Activated CD4-positive, CD25-positive, alpha-beta regulatory T cell treated with anti-CD3 and anti-CD28 coated beads, Interleukin-2, amount 50 U/mL, for 72 hours (primary cell): ENCODE measurements around the gene ADCY4.

Experiments
- DNase-seq: peaks from one replicate; pipeline ENCODE4 v3.0.0; 2021

ADCY4 gene

DNA sequence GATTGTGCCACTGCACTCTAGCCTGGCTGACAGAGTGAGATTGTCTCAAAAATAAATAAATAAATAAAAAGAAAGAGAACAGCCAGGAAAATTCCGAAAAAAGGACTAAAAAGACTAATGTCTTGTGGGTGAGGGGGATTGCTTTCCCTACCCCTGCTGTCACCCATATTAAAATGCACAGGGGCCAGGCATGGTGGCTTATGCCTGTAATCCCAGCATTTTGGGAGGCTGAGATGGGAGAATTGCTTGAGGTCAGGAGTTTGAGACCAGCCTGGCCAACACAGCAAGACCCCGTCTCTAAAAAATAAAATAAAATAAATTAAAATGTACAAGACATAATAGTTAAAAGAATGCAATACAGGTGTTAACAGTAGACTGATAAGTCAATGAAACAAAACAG, 41.3 kb downstream of the ADCY4 start:
- no peak for DNase-seq

DNA sequence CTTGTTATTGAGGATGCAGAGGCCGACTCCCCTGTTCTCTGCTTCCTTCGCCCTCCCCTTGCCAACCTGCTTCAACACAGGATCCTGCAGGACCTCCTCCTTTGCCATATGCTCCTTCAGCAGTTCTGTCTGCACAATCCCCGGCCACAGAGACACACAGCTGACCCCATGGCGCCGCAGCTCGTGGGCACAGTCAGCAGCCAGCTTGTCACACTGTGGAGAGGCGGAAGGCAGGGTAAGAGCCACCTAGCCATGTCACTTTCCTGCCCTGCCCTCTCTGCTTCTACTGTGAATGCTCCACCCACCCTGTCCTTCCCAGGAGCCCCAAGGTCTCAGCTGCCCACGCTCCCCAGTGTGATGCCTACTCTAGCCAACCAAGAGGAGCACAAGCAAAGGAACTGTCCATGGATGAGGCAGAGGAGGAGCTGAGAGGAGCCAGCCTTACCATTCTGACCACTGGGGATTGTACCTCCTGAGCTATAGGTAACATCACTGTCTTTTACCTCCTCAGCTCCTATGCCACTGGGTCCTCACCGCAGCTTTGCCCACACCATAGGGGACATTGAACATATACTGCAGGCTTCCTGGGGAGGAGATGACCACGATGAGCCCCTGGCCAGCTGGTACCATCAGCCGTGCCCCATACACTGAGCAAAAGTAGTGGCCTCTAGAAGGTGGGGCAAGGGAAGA, 42.6 kb downstream of the ADCY4 start:
- DNase-seq: no peak

DNA sequence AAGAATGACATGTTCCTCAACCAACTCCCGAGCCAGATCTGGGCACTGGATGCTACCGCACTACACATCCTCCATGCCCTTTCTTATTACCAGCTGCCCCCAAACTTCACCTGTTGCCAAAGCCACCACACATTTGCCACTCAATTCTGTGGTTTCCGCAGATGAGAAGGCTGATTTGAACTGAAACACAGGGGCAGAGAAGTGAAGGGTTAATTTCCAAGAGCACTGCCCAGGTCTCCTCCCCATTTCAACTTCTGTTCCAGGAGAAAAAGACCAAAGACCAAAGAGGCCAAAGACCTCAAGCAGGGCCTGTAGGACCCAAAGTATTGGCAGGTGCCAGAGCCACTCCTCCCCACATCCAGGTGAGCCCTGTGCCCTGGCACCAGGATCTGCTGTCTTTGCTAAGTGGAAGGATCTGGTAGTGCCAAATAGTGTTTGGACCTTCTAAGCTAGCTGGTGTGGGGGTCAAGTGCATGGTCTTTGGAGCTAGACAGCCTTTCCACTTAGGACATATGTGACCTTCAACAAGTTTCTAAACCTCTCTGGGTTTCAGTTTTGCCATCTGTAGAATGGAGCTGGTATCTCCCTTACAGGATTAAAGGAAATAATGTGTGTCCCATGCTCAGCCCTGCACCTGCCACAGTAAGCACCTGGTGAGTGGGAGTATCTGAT, 43.3 kb downstream of the ADCY4 start:
- DNase-seq: no peak

DNA sequence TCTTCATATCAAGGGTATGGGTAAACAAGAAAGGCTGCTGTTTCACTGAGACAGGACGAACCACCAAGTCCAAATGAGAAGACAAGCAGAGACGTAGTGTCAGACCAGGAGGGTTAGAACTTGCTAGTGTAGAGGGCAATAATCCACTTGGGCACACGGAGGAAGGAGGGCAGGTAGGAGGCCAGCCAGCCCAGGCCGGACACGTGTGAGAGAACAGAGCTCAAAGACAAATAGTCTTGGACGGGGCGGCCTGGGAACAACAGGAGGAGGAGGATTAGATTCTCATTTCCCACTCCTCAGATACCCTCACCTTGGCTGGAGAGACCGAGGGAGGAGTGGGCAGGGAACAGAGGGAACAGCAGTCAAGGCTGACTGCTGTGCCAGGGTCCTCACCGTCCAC, 44.1 kb downstream of the ADCY4 start:
- DNase-seq: no peak

DNA sequence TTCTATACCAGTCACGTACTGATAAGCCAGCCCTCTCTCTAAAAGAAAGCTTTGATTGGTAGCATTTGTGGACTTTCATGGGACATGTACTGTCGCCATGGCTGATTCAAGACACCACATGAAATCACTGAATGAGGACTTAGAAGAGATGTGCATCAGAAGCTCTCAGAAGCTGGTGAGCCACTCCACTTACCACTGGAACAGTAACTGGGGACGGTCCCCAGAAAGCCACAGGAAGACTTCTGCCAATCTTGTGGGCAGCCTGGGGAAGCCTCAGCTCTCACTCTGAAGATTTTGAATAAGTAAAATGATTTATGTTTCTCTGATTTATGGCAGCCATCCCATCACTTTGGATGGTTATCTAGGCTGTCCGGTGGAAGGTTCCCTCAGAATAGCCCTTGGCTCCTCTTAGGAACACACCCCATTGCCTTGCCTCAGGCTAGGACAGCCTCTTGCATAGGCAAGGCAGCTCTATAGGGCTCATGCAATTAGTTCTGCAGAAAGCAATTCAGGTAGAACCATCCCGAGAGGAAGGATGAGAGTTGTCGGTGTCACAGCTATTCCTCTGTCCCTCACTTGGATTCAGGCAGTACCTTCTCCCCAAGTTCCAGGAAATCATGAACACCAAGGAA, 45.1 kb downstream of the ADCY4 start:
- peak; percentile 62 for DNase-seq

DNA sequence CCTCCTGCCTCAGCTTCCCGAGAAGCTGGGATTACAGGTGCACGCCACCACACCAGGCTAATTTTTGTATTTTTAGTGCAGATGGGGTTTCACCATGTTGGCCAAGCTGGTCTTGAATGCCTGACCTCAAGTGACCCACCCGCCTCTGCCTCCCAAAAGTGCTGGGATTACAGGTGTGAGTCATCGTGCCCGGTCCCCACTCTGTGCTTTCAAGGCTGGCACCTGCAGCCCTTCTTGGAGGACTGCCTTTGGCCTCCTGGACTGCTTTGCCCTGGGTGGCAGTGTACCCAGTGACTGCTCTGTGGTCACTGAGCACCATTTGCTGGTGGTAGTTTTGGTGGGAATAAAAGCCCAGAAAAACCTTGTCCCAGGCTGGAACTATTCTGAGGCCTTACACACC, 47.9 kb downstream of the ADCY4 start:
- no peak for DNase-seq

DNA sequence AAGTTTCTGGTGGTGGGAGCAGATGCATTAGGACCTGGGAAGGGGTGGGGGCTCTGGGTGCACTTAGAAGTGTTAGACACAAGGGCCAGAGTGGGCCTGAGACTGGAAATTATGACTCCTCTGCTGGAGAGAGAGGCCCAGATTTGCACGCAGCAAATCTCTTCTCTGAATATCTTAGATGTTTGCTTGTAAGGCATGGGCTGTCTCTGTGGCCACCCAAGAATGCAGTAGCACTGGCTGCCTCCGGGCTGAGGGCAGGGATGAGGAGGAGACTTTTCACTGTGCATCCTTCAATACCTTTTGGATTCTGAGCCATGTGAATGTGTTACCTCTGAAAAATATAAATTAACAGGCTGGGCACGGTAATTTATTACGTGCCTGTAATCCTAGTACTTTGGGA, 49.5 kb downstream of the ADCY4 start:
- no peak for DNase-seq

DNA sequence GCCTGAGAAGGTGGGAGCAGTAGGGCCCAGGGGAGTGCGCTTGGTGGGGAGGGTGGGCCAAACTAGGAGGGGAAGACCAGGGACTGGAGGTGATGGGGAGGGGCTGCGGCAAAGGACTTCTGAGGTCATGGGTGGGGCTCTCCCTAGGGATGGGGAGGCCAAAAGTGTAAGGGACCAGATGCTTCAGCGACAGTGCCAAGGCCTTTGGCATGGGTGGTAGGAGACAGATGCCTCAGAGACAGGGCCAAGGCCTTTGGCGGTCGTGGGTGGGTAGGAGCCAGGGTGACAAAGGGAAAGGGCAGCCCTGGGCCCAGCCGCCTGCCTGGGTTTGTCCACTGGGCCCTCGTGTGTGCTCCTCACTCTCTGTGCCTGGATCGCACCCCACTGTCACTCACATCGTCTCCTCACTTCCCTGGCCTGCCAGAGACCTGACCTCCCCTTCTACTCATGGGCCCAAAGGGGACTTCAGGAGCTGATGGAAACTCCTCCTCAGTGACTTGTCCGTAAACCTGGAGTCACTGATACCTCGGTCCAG, 50.3 kb downstream of the ADCY4 start:
- no peak for DNase-seq

DNA sequence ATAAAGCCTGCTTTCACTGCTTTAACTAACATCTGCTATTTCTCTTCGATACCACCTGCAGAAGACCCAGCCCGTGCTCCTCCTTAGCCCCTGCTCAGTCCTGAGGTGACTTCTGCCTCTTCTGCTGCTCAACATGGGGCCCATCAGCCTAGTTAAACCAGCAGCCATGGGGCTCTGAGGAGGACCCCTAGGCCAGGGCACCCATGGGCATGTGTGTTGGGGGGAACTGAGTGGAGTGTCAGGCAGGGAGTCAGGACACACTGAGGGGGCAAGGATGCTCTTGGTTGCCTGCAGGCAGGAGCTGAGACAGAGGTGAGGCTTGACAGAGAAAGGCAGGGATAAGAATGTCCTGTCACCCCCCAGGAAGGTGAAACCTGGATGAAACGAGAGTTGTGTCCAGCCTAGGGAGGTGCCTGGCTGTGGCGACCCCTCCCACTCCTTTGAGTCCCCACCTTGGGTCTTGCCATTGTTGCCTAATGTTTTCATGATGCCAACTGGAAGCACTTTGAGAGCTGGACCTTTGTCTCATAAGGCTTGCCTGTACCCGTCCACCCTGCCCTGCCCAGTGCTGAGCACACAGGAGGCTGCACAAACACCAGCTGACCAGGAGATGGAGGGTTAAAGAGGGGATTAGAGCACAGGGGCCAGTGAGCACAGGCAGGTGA, 50.9 kb downstream of the ADCY4 start:
- no peak for DNase-seq

DNA sequence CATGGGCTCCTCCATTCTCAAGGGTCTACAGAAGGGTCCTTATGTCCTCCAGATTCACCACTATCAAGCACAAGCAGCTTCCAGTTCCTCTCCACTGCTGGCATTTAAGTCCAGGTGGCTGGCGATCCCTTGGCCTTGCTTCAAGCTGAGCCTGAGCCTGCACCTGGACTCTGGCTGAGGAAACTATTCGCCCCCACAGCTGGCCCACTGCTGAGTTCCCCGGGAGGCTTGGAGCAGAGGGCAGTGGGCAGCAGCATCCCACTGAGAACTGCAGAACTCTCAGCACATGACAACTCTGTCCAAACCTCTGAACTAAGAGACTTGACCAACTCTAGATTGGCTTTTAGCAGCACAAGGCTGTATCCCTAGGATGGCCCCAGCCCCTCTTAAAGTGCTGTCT, 52.1 kb downstream of the ADCY4 start:
- DNase-seq: no peak

DNA sequence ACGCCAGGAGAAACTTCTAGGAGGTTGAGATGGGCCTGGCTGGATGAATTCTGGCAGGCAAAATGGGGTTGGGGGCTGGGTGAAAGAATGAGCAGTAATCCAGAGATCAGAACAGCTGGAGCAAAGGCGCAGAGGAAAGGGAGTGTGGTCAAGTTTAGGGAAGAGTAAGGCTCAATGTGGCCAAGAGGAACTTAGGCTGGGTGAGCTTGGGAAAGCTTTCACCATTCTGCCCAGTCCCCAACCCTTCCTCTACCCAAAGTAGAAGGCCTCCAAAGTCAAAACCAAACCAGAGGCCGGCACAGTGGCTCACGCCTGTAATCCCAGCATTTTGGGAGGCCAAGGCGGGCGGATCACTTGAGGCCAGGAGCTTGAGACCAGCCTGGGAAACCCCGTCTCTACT, 53.2 kb downstream of the ADCY4 start:
- DNase-seq: no peak

DNA sequence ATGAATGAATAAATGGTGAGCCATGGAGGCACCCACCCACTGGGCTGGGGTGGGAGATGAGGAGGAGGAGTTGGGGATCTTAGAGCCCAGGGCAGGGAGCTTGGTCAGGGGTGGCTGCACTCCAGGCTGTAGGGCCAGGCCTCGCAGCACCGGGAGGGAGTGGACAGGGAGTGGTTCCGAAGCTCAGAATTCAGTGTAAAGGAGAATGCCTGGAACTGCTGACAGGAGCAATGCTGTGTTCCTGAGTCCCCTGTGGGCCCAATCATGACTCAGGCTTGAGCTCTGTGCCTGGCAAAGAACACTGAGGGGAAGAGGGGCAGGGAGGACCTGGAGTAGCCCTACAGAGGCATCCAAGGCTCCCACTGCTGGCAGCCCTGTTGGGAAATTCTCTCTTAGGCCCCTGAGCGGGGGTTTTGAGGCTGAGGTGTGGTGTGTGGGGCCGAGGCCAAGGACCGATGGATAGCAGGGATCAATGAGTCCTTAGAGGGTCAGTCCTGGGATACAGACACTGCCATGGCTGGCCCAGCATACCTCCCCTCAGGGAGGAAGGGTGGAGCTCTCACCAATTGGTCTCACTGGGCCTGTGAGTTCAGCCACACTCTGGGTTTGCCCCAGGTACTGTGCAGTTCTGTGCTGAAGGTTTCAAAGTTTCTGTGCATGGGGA, 53.9 kb downstream of the ADCY4 start:
- DNase-seq: no peak

DNA sequence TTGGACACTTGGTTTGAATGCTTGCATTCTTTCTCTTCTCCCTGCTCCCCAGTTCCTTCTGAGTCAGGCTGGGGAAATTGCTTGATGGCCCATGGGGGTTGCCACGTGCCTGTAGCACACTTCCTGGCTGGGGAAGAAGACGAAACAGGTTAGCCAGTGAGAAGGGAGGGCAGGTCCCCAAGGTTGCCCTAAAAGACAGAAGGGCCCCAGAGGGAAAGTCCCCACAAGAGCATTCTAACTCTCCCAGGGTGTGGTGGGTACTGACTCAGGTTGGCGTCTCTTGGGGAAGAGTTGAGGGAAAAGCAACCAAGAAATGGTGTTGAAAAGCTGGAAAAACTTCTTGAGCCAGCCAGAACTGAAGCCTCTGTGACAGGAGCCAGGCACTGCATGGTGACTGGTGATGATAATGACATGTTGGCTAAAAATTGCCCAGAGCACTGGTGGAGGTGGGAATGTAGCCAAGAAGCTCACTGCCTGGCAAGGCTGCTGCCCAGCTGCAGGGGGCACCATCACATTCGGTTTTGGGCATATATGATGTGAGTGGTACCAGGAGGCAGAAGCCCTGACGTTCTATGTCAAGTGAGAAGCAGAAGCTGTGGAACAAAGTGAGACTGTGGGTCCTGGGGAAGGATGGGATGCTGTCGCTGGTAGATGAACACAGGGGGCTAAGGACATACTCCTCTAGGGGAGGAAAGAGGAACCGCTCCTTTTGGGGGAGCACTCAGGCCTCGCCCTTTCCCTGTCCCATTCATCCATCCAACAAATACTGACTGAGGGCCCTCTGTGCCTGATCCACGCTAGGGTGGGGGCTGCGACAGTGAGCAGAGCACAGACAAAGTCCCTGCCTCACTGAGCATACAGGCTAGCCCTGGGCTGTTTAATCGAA, 55.3 kb downstream of the ADCY4 start:
- DNase-seq: no peak

DNA sequence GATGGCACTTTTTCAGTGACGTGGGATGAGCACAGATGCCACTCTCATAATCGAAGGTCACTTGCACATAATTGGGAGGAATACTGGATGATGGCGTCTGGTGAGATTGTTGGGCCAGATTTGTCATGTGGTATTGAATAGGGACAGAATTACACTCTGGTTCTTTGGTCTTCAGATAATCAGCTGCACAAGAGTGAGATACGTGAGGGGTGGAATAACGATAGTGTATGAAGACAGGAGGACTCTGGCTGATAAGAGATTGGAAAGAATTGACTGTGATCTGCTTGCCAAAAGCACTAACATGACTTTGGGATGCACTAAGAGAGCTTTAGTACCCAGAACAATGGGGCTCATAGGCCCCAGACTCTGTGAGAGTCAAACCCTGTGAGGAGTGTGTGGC, 56.4 kb downstream of the ADCY4 start:
- no peak for DNase-seq

DNA sequence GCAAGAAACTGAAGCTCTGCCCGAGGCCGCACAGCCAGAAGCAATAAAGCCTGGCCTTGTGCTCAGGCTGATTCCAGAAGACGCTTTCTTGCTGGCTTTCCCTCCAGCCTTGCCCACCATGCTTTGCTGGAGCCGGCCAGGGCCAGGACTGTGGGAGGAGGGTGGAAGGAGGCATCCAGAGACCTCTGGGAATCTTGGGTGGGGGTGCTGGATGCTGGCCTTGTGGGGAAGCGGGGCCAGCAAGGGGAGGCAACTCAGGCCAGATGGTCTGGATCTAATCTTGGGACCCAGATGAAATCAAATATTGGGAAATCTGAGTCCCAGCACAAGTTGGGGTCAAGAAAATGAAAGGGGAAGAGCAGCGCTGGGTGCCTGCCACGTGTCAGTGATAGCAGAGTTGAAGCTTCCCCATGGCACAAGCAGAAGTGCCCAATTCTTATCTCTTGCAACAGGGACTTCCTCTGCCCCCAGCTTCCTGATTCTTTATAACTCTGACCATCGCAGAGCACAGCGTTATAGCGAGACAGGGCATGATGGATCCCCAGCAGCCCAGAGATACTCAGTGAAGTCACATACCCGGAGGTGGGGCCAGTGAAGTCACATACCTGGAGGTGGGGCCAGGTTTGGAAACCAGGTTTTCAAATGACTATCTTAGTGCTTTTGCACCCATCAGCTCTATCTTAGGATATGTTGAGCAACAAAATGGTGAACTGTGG, 57.1 kb downstream of the ADCY4 start:
- no peak for DNase-seq

DNA sequence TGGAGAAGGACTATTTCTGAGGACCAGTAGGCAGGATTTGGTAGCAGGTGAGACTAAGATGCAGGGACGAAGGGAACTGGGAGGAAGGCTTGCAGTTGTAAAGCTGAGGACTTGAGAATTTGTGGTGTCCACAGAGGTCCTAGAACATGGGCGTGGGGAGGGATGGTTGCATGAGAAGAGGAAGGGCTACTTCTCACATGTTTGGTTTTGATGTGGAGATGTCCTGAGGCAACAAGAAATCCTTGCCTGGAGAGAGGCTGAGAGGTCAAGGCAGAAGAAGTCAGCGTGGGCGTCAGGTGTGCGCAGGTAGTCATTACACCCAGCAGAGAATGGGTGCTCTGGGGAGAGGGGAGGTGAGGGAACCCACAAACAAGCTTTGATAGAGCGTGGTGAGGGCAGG, 57.8 kb downstream of the ADCY4 start:
- DNase-seq: no peak

DNA sequence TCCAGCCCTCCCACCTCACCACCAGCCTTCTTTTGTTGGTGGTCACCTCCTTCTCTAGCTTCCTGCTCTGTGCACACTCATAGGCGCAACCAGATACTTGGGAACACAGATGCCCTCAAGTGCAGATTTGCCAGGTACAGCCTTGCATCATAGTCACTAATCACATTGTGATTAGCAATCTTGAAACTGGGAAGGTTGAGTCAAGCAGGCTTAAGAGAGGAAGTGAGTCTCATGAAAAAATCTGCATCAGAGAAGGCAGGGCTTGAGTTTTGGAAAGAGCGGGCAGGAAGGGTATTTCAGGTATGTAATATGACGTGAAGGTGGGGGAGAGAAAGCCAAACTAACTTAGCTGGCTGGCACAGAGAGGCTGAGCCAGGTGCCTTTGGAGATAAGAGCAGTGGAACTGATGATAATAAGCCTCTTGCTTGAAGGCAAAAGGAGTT, 60.7 kb downstream of the ADCY4 start:
- no peak for DNase-seq

DNA sequence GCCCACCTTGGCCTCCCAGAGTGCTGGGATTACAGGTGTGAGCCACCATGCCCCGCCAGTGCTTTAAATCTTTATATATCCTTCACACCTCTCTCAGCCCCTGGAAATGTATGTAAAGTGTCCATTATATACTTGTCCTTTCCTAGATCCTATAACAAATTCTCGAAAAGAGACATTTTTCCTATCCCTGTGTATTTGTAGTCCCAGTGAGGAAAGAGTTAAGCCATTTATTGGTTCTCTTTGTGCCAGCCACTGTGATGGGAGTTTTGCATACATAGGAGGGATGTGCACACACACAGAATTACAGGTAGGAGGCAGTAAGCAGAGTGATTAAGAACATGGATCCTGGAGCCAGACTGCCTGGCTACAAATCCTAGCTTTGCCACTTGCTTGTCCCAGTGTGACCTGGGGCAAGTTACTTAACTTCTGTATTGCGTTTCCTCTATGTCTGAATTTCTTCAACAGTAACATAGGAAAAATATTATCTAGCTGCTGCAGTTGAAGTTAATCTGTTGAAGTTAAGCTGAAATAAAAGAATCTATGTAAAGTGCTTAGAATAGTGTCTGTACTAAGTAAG, 61.4 kb downstream of the ADCY4 start:
- no peak for DNase-seq

DNA sequence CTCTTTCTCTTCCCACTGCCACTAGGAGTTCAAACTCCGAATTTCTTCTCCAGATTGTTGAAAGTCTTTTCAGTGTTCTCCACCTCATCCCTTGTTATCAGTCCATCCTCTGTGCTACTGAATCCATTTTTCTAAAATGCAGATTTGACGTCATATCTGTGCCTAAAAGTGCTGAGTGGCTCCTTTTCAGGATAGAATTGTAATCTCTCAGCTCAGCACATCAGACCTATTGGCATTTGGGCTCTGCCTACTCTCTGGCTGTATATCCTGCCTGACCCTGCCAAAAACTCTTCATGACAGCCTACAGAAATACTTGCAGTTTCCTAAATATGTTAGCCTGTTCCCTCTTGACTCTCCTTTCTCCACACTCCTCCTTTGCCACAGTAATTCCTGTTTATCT, 62.4 kb downstream of the ADCY4 start:
- no peak for DNase-seq

DNA sequence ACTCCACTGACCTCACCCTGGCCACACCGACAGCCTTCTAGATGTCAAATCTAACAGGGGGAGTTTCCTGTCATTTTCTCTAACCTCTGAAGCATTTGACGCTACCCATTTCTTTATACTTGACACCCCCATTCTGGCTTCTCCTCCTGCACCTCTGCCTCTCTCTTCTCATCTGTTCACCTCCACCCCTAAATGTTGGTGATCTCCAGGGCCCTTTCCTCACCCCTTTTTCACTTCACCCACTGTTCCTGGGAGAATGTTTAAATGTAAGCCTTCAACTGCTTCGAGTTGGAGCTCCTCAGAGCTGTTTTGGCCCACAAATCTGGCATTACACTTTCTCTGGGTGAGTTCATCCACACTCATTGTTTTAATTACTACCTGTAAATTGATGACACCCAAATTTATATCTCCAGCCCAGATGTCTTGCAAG, 63.0 kb downstream of the ADCY4 start:
- no peak for DNase-seq
